ENCODE data around the gene CHMP4A. TPM values are rescaled to one million over a fixed set of nuclear protein-coding genes. Genes with fewer than 3 reads are reported as not detected.

The CHMP4A gene
- total and polyA plus RNA-seq, 2 of the 13 experiments (the other 11 are each of a cell fraction or from before 2014, with no cell fraction given), result 83.6 to 113 TPM

GRCh38 chr14:24195186-24196070, 17.9 kb downstream of the CHMP4A start, which contains the start of gene TM9SF1 (continued):
- TF ChIP-seq HOMEZ (CRISPR knock-in tag; IDR thresholded peaks at IDR 0.05; ENCODE audit: low read depth) (0 out of 2 replicates have a peak, but pooled peaks have one; percentile 66), ZNF747 (CRISPR knock-in tag; IDR thresholded peaks at IDR 0.05; ENCODE audit: borderline replicate concordance) (peak; percentile 100), ZNF572 (CRISPR knock-in tag; IDR thresholded peaks at IDR 0.05) (peak; percentile 87), CBX5 (CRISPR knock-in tag; IDR thresholded peaks at IDR 0.05; ENCODE audit: borderline replicate concordance) (peak; percentile 86), SPEN (CRISPR knock-in tag; IDR thresholded peaks at IDR 0.05; ENCODE audit: low read depth) (peak; percentile 99), POLR2AphosphoS2 (IDR thresholded peaks at IDR 0.05; ENCODE audit: low read depth, low read length) (no peak; the same call in 1 of the 2 replicates), POLR2A (IDR thresholded peaks at IDR 0.05; ENCODE audit: insufficient read depth in 1 of 2, low read depth in 2 of 2, low read length in 2 of 2) (peak in 1 of 2 experiments; percentile 81; a peak in 2 of 4 replicates), RFX1 (IDR thresholded peaks at IDR 0.05) (peak; percentile 93), FOXA1 (IDR thresholded peaks at IDR 0.05) (no peak), FOXA1 (CRISPR knock-in tag; IDR thresholded peaks at IDR 0.05) (peak; percentile 5; the same call in 1 of the 2 replicates), ARNT2 (CRISPR knock-in tag; IDR thresholded peaks at IDR 0.05; ENCODE audit: low read depth) (peak; percentile 99), LBX2 (CRISPR knock-in tag; IDR thresholded peaks at IDR 0.05; ENCODE audit: borderline replicate concordance) (peak; percentile 91), SALL2 (CRISPR knock-in tag; IDR thresholded peaks at IDR 0.05) (peak; percentile 97), PITX1 (CRISPR knock-in tag; IDR thresholded peaks at IDR 0.05) (peak; percentile 89), FOXA3 (CRISPR knock-in tag; IDR thresholded peaks at IDR 0.05) (peak; percentile 84), ZNF777 (CRISPR knock-in tag; IDR thresholded peaks at IDR 0.05) (peak; percentile 96), NFRKB (IDR thresholded peaks at IDR 0.05) (no peak), ZNF362 (CRISPR knock-in tag; IDR thresholded peaks at IDR 0.05; ENCODE audit: borderline replicate concordance) (peak; percentile 85), ZFP62 (CRISPR knock-in tag; IDR thresholded peaks at IDR 0.05) (no peak), SOX6 (IDR thresholded peaks at IDR 0.05) (no peak), SOX6 (CRISPR knock-in tag; IDR thresholded peaks at IDR 0.05) (peak; percentile 80), ZNF652 (CRISPR knock-in tag; IDR thresholded peaks at IDR 0.05; ENCODE audit: borderline replicate concordance, low read depth) (peak; percentile 19), CEBPB (IDR thresholded peaks at IDR 0.05; ENCODE audit: borderline replicate concordance, low read depth, low read length) (no peak), GPN1 (CRISPR knock-in tag; IDR thresholded peaks at IDR 0.05; ENCODE audit: borderline replicate concordance) (peak; percentile 45), THAP9 (CRISPR knock-in tag; IDR thresholded peaks at IDR 0.05; ENCODE audit: borderline replicate concordance) (peak; percentile 99)

All from HepG2 (cell line).